SK-N-SH (cell line): ENCODE measurements around the gene SLCO6A1. TPM values are rescaled to one million over a fixed set of nuclear protein-coding genes. Genes with fewer than 3 reads are reported as not detected.

Source experiments
- CTCF ChIA-PET: fragments of 300-600, 350-600 bp; formaldehyde crosslinking; extraction: SDS; loops from one replicate; lab custom pipeline; 2021; lab: Yijun Ruan, JAX
- POLR2A ChIA-PET: fragments of 350-600 bp; sonication (Branson Sonifier 250); formaldehyde crosslinking; extraction: SDS; loops from one replicate; lab custom pipeline; 2020; ENCODE audit warnings: antibody characterized with exemption, inconsistent platforms; lab: Yijun Ruan, JAX
- DNase-seq: peaks from one replicate; pipeline ENCODE4 v3.0.0; 2012
- H2AFZ ChIP-seq: fragments of 200-600 bp; sonication (generic); 2 replicates; pipeline ENCODE4 v1.8.1; 2016; ENCODE audit warnings: antibody characterized with exemption, mild to moderate bottlenecking, low read depth
- H3F3A ChIP-seq: fragments of 200-600 bp; sonication (generic); replicated peaks from 2 replicates; pipeline ENCODE3; 2016; ENCODE audit warnings: antibody characterized with exemption, mild to moderate bottlenecking; ENCODE audit not compliant: insufficient read depth
- H3K27ac ChIP-seq, 2 experiments: fragments of 200-500 bp in 1 of 2; fragments of 200-600 bp in 1 of 2; sonication (Bioruptor generic) in 1 of 2; sonication (generic), shearing (Covaris generic) in 1 of 2; 2 replicates each; pipeline versions ENCODE4 v1.5.1 to v1.6.1; 2014 to 2016; ENCODE audit warnings: low read depth in 2 of 2, inconsistent platforms in 1 of 2, low read length in 1 of 2, mild to moderate bottlenecking in 1 of 2, mixed read lengths in 1 of 2
- H3K27me3 ChIP-seq: fragments of 200-600 bp; sonication (generic), shearing (Covaris generic); 2 replicates; pipeline ENCODE4 v1.6.1; 2016; ENCODE audit warnings: mixed run types; ENCODE audit not compliant: insufficient read depth
- H3K36me3 ChIP-seq, 2 experiments: fragments of 200-500 bp in 1 of 2; fragments of 200-600 bp in 1 of 2; sonication (Bioruptor generic) in 1 of 2; sonication (generic) in 1 of 2; replicated peaks in 1 of 2; 2 replicates each; pipeline versions ENCODE3 to v1.5.1; 2014 to 2016; ENCODE audit warnings: low read length in 1 of 2, mild to moderate bottlenecking in 1 of 2; ENCODE audit not compliant: insufficient read depth in 2 of 2, control insufficient read depth in 1 of 2
- H3K4me1 ChIP-seq, 2 experiments: fragments of 200-500 bp in 1 of 2; fragments of 200-600 bp in 1 of 2; sonication (Bioruptor generic) in 1 of 2; sonication (generic), shearing (Covaris generic) in 1 of 2; 2 replicates each; pipeline versions ENCODE4 v1.5.1 to v1.6.1; 2014 to 2016; ENCODE audit warnings: low read depth in 1 of 2, low read length in 1 of 2, mixed run types in 1 of 2; ENCODE audit not compliant: insufficient read depth in 2 of 2, control insufficient read depth in 1 of 2
- H3K4me2 ChIP-seq: fragments of 200-600 bp; sonication (generic), shearing (Covaris generic); 2 replicates; pipeline ENCODE4 v1.6.1; 2017; ENCODE audit warnings: mixed run types
- H3K4me3 ChIP-seq, 2 experiments: fragments of 200-500 bp in 1 of 2; fragments of 200-600 bp in 1 of 2; sonication (Bioruptor generic) in 1 of 2; sonication (generic), shearing (Covaris generic) in 1 of 2; 2 replicates each; pipeline versions ENCODE4 v1.5.1 to v1.8.1; 2014 to 2016; ENCODE audit warnings: low read depth in 2 of 2, inconsistent platforms in 1 of 2, low read length in 1 of 2, mild to moderate bottlenecking in 1 of 2, mixed read lengths in 1 of 2, moderate library complexity in 1 of 2
- H3K79me2 ChIP-seq: fragments of 200-600 bp; sonication (generic); 2 replicates; pipeline ENCODE4 v1.8.1; 2017; ENCODE audit warnings: mild to moderate bottlenecking; ENCODE audit not compliant: insufficient read depth
- H3K9ac ChIP-seq: fragments of 200-600 bp; sonication (generic); 2 replicates; pipeline ENCODE4 v1.6.1; 2017; ENCODE audit warnings: mixed run types
- H3K9me2 ChIP-seq: fragments of 200-600 bp; sonication (generic); 2 replicates; pipeline ENCODE4 v1.6.1; 2017; ENCODE audit warnings: mixed run types
- H3K9me3 ChIP-seq: fragments of 200-600 bp; sonication (generic); 2 replicates; pipeline ENCODE4 v1.6.1; 2017; ENCODE audit warnings: mixed run types, mild to moderate bottlenecking, moderate library complexity
- H4K20me1 ChIP-seq: fragments of 200-600 bp; sonication (generic); 2 replicates; pipeline ENCODE4 v1.6.1; 2017; ENCODE audit warnings: mild to moderate bottlenecking, mixed run types; ENCODE audit not compliant: insufficient read depth
- CHD2 ChIP-seq: fragments of 150-350 bp; IDR thresholded peaks from 2 replicates; pipeline ENCODE4 v1.6.1; 2018; ENCODE audit warnings: low read length; ENCODE audit not compliant: partially characterized antibody
- ELF1 ChIP-seq: IDR thresholded peaks from 2 replicates; pipeline ENCODE4 v1.4.0; 2012
- FOSL2 ChIP-seq: IDR thresholded peaks from 2 replicates; pipeline ENCODE4 v1.4.0; 2012; ENCODE audit warnings: low read depth, mild to moderate bottlenecking, moderate library complexity, borderline replicate concordance
- GABPA ChIP-seq: IDR thresholded peaks from 2 replicates; pipeline ENCODE4 v1.4.0; 2012; ENCODE audit warnings: low read depth, mild to moderate bottlenecking
- GATA2 ChIP-seq: sonication (generic); formaldehyde crosslinking; IDR thresholded peaks from 2 replicates; pipeline ENCODE4 v1.5.0; 2020; ENCODE audit warnings: mild to moderate bottlenecking, missing genetic modification reagents
- MXI1 ChIP-seq: IDR thresholded peaks from 2 replicates; pipeline ENCODE4 v1.6.1; 2012; ENCODE audit warnings: mild to moderate bottlenecking, low read depth, low read length, improper control_type of control experiment
- NFIC ChIP-seq: IDR thresholded peaks from 2 replicates; pipeline ENCODE4 v1.4.0; 2012; ENCODE audit warnings: borderline replicate concordance
- NRF1 ChIP-seq: IDR thresholded peaks from 2 replicates; pipeline ENCODE4 v1.6.1; 2012; ENCODE audit warnings: low read depth, mild to moderate bottlenecking, low read length
- POLR2AphosphoS5 ChIP-seq: IDR thresholded peaks from 2 replicates; pipeline ENCODE4 v1.6.1; 2012; ENCODE audit warnings: low read depth, low read length
- RCOR1 ChIP-seq: fragments of 150-350 bp; IDR thresholded peaks from 2 replicates; pipeline ENCODE4 v1.6.1; 2017; ENCODE audit warnings: antibody characterized with exemption, low read length
- RFX5 ChIP-seq: IDR thresholded peaks from 2 replicates; pipeline ENCODE4 v1.6.1; 2012; ENCODE audit warnings: mild to moderate bottlenecking, improper control_type of control experiment, low read length
- RXRA ChIP-seq: IDR thresholded peaks from 2 replicates; pipeline ENCODE4 v1.4.0; 2012; ENCODE audit warnings: low read depth, mild to moderate bottlenecking, borderline replicate concordance
- SMC3 ChIP-seq: IDR thresholded peaks from 2 replicates; pipeline ENCODE4 v1.6.1; 2012; ENCODE audit warnings: low read depth, low read length, improper control_type of control experiment
- TAF1 ChIP-seq: IDR thresholded peaks from 2 replicates; pipeline ENCODE4 v1.6.1; 2012; ENCODE audit warnings: low read depth, mild to moderate bottlenecking, low read length, moderate library complexity, borderline replicate concordance
- TCF12 ChIP-seq: IDR thresholded peaks from 2 replicates; pipeline ENCODE4 v1.4.0; 2012
- TEAD4 ChIP-seq: IDR thresholded peaks from 2 replicates; pipeline ENCODE4 v1.4.0; 2012; ENCODE audit warnings: mild to moderate bottlenecking, borderline replicate concordance; ENCODE audit not compliant: insufficient read depth
- WGBS: methylation state at CpG from one replicate; pipeline ENCODE4 v1.1.6; 2017; ENCODE audit warnings: low lambda C conversion rate; 5-methylcytosine and 5-hydroxymethylcytosine counted together
- polyA plus RNA-seq, 3 experiments: library from polyadenylated mRNA; depleted of rRNA; stranded (reverse); fragments of >200 nt; gene quantifications; 2 replicates each; pipeline ENCODE4 v1.2.3, GENCODE V29; 2012
- TF ChIP-seq, protein P1 (sequence below): IDR thresholded peaks from 2 replicates; pipeline ENCODE4 v1.6.1; 2012; ENCODE audit warnings: mild to moderate bottlenecking, low read depth, low read length, moderate library complexity
- TF ChIP-seq, protein P2 (sequence below): IDR thresholded peaks from 2 replicates; pipeline ENCODE4 v1.4.0; 2012; ENCODE audit warnings: low read depth
- TF ChIP-seq, protein P3 (sequence below): IDR thresholded peaks from 2 replicates; pipeline ENCODE4; 2012

The SLCO6A1 gene
- polyA plus RNA-seq, 1 of the 3 experiments (the other 2 are of a cell fraction) = not detected

DNA sequence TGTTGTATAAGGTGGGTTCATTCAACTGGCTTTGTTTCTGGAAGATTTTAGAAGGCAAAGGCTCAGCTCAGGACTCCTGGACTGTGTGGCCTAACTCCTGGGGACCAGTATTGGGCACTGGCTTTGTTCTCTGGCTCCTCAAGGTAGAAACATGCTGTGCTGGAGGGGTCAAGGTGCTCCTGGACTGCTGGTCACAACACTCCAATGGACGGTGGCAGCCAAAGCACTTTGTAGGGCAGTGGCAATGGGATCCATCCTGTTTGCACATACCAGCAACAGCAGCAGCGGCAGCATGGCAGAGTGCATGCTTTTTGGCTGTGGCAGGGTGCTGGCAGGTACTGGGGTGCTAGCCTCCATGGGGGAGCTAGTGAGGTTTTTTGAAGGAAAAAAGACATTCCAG is 65.3 kb downstream of the SLCO6A1 start:
- no peaks in the 10 kb centered on the region for H3K9me2 ChIP-seq
- H3K27ac ChIP-seq = no peak overlapping the region
- H2AFZ ChIP-seq = no peak overlapping the region
- no peak for DNase-seq
- H3K4me3 ChIP-seq = no peak overlapping the region
- no peaks in the 10 kb centered on the region for H3K36me3 ChIP-seq
- no peak overlapping the region for H3K9ac ChIP-seq
- no peaks in the 10 kb centered on the region for H4K20me1 ChIP-seq
- no peak for TF ChIP-seq CHD2
- TF ChIP-seq SMC3 = no peak
- no peak for TF ChIP-seq POLR2AphosphoS5
- no peak for TF ChIP-seq ELF1
- TF ChIP-seq GATA2 (CRISPR knock-in tag) = no peak
- no peak for TF ChIP-seq FOSL2
- TF ChIP-seq NRF1 = no peak
- TF ChIP-seq MXI1 = no peak
- no peak for TF ChIP-seq RXRA
- TF ChIP-seq, protein P1, sequence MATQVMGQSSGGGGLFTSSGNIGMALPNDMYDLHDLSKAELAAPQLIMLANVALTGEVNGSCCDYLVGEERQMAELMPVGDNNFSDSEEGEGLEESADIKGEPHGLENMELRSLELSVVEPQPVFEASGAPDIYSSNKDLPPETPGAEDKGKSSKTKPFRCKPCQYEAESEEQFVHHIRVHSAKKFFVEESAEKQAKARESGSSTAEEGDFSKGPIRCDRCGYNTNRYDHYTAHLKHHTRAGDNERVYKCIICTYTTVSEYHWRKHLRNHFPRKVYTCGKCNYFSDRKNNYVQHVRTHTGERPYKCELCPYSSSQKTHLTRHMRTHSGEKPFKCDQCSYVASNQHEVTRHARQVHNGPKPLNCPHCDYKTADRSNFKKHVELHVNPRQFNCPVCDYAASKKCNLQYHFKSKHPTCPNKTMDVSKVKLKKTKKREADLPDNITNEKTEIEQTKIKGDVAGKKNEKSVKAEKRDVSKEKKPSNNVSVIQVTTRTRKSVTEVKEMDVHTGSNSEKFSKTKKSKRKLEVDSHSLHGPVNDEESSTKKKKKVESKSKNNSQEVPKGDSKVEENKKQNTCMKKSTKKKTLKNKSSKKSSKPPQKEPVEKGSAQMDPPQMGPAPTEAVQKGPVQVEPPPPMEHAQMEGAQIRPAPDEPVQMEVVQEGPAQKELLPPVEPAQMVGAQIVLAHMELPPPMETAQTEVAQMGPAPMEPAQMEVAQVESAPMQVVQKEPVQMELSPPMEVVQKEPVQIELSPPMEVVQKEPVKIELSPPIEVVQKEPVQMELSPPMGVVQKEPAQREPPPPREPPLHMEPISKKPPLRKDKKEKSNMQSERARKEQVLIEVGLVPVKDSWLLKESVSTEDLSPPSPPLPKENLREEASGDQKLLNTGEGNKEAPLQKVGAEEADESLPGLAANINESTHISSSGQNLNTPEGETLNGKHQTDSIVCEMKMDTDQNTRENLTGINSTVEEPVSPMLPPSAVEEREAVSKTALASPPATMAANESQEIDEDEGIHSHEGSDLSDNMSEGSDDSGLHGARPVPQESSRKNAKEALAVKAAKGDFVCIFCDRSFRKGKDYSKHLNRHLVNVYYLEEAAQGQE = no peak
- TF ChIP-seq TEAD4 = no peak
- no peak for TF ChIP-seq GABPA
- TF ChIP-seq, protein P2, sequence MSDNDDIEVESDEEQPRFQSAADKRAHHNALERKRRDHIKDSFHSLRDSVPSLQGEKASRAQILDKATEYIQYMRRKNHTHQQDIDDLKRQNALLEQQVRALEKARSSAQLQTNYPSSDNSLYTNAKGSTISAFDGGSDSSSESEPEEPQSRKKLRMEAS = no peak
- no peak for TF ChIP-seq NFIC
- TF ChIP-seq RFX5 = no peak
- TF ChIP-seq TAF1 = no peak
- TF ChIP-seq TCF12 = no peak
- TF ChIP-seq RCOR1 = no peak
- TF ChIP-seq, protein P3, sequence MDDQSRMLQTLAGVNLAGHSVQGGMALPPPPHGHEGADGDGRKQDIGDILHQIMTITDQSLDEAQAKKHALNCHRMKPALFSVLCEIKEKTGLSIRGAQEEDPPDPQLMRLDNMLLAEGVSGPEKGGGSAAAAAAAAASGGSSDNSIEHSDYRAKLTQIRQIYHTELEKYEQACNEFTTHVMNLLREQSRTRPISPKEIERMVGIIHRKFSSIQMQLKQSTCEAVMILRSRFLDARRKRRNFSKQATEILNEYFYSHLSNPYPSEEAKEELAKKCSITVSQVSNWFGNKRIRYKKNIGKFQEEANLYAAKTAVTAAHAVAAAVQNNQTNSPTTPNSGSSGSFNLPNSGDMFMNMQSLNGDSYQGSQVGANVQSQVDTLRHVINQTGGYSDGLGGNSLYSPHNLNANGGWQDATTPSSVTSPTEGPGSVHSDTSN = no peak
- ChIA-PET POLR2A (no interaction called here), CTCF (interaction anchor here (0.7 to 1.2 kb wide), 3 partner anchors 14 to 84 kb away, joined by 3 read pairs; no protein-coding TSS in a partner anchor)
- no peaks in the 10 kb centered on the region for H3K27me3 ChIP-seq
- 0% methylated on average over 1 of the region's 2 CpGs for WGBS
- no peaks in the 10 kb centered on the region for H3K4me1 ChIP-seq
- H3K4me2 ChIP-seq = no peak overlapping the region
- H3K79me2 ChIP-seq = no peaks in the 10 kb centered on the region
- no peaks in the 10 kb centered on the region for H3K9me3 ChIP-seq
- no peaks in the 10 kb centered on the region for H3F3A ChIP-seq
